ENCODE measurements around the gene DISP3. TPM values are rescaled to one million over a fixed set of nuclear protein-coding genes. Genes with fewer than 3 reads are reported as not detected.

DISP3 gene
- total and polyA plus RNA-seq, 7 donors, result under 0.01 to 0.28 (median 0.16) TPM; not detected in 4

DNA sequence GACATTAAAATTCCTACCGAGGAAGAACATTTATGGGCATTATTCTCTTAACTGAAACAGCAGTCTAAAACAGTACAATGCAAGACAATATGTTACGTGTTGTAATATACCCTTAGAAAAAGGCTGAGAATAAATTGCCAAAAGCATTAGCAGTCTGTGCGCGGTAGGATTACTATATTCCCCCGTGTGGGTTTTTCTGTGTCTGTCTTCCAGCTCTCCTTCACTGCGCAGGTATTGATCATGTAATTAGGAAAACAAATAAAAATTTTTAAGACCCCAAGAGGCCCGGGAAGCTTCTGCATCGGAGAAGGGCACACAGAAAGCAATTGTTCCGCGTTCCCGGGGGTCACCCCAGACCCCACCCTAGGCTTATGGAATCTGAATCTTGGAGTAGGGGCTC, 106.4 kb downstream of the DISP3 start:
- DNase-seq, result no peak
- no peaks in the 10 kb centered on the region for H3K4me1 ChIP-seq
- no peak overlapping the region for H3K4me3 ChIP-seq
- WGBS, 2 donors, result 76 to 87% methylated on average over 11 of the region's 11 CpGs
- no peak for TF ChIP-seq EP300 (IDR thresholded peaks at IDR 0.05)
- TF ChIP-seq, protein P1, sequence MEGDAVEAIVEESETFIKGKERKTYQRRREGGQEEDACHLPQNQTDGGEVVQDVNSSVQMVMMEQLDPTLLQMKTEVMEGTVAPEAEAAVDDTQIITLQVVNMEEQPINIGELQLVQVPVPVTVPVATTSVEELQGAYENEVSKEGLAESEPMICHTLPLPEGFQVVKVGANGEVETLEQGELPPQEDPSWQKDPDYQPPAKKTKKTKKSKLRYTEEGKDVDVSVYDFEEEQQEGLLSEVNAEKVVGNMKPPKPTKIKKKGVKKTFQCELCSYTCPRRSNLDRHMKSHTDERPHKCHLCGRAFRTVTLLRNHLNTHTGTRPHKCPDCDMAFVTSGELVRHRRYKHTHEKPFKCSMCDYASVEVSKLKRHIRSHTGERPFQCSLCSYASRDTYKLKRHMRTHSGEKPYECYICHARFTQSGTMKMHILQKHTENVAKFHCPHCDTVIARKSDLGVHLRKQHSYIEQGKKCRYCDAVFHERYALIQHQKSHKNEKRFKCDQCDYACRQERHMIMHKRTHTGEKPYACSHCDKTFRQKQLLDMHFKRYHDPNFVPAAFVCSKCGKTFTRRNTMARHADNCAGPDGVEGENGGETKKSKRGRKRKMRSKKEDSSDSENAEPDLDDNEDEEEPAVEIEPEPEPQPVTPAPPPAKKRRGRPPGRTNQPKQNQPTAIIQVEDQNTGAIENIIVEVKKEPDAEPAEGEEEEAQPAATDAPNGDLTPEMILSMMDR (IDR thresholded peaks at IDR 0.05), result no peak
- no peak for TF ChIP-seq POLR2AphosphoS5 (IDR thresholded peaks at IDR 0.05)
- TF ChIP-seq POLR2A (IDR thresholded peaks at IDR 0.05), result no peak
- H3K9me3 ChIP-seq, result no peaks in the 10 kb centered on the region
- intact Hi-C loops (cut with DNase I), result no loop called here
- peaks cover 0 to 9% (median 0%) of the 10 kb centered on the region in 3 donors for H3K27me3 ChIP-seq
- no peaks in the 10 kb centered on the region for H3K36me3 ChIP-seq
- H3K27ac ChIP-seq, result no peak overlapping the region

Other genes starting within 250 kb of the DISP3 start
- 10 to 100 TPM; 22.8 to 38.1 (median 30.0) TPM for gene MTOR, start 216.6 kb upstream of the DISP3 start, total RNA-seq
- gene MTOR, start 216.6 kb upstream of the DISP3 start, polyA plus RNA-seq, result 10 to 100 TPM in 2 of 3 donors, 1 to 10 TPM in 1; 7.6 to 25.7 (median 10.2) TPM
- 10 to 100 TPM in 2 of 4 donors, 1 to 10 TPM in 2; 8.2 to 13.6 (median 11.2) TPM for gene UBIAD1, start 206.0 kb upstream of the DISP3 start, total RNA-seq
- 10 to 100 TPM in 1 of 3 donors, 1 to 10 TPM in 2; 3.6 to 11.9 (median 5.1) TPM for gene UBIAD1, start 206.0 kb upstream of the DISP3 start, polyA plus RNA-seq
- 1 to 10 TPM; 3.5 to 9.7 (median 6.7) TPM for gene FBXO2, start 175.3 kb downstream of the DISP3 start, total RNA-seq
- gene FBXO2, start 175.3 kb downstream of the DISP3 start, polyA plus RNA-seq, result 1 to 10 TPM in 2 of 3 donors, not detected in 1; 1.2 to 2.8 TPM
- gene FBXO44, start 175.7 kb downstream of the DISP3 start, total RNA-seq, result 10 to 100 TPM; 12.5 to 27.3 (median 23.4) TPM
- gene FBXO44, start 175.7 kb downstream of the DISP3 start, polyA plus RNA-seq, result 10 to 100 TPM in 1 of 3 donors, 1 to 10 TPM in 2; 1.6 to 14.2 (median 3.0) TPM
- 10 to 100 TPM in 3 of 4 donors, 1 to 10 TPM in 1; 9.2 to 19.9 (median 11.5) TPM for gene FBXO6, start 185.0 kb downstream of the DISP3 start, total RNA-seq
- gene FBXO6, start 185.0 kb downstream of the DISP3 start, polyA plus RNA-seq, result 10 to 100 TPM in 1 of 3 donors, 1 to 10 TPM in 2; 6.9 to 17.8 (median 9.0) TPM
- gene MAD2L2, start 202.0 kb downstream of the DISP3 start, total RNA-seq, result 10 to 100 TPM; 28.2 to 57.9 (median 41.4) TPM
- 10 to 100 TPM in 2 of 3 donors, 1 to 10 TPM in 1; 8.8 to 26.4 (median 15.0) TPM for gene MAD2L2, start 202.0 kb downstream of the DISP3 start, polyA plus RNA-seq
- gene DRAXIN, start 212.6 kb downstream of the DISP3 start, total RNA-seq, result under 1 TPM in 2 of 4 donors, not detected in 2; 0.28 to 0.36 TPM
- gene DRAXIN, start 212.6 kb downstream of the DISP3 start, polyA plus RNA-seq, result under 1 TPM in 1 of 3 donors, not detected in 2; 0.13 TPM